ENCODE measurements around the gene ZNF81.

DNA sequence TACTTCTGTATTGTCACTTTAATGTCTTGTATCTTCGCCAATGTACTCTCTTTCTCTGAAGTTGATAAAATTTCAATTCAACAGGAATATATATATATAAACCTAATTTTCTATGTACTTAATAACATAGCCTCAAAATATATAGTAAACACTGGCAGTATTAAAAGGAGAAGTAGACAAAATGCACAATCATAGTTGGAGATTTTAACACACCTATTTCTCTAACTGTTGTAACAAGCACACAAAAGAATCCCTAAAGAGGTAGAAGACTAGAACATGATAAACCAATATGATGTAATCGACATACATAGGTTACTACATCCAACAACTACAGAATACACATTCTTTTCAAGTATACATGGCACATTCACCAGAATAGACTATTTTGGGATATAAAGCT, 65.5 kb downstream of the ZNF81 start:
- TF ChIP-seq, protein P1, sequence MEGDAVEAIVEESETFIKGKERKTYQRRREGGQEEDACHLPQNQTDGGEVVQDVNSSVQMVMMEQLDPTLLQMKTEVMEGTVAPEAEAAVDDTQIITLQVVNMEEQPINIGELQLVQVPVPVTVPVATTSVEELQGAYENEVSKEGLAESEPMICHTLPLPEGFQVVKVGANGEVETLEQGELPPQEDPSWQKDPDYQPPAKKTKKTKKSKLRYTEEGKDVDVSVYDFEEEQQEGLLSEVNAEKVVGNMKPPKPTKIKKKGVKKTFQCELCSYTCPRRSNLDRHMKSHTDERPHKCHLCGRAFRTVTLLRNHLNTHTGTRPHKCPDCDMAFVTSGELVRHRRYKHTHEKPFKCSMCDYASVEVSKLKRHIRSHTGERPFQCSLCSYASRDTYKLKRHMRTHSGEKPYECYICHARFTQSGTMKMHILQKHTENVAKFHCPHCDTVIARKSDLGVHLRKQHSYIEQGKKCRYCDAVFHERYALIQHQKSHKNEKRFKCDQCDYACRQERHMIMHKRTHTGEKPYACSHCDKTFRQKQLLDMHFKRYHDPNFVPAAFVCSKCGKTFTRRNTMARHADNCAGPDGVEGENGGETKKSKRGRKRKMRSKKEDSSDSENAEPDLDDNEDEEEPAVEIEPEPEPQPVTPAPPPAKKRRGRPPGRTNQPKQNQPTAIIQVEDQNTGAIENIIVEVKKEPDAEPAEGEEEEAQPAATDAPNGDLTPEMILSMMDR (IDR thresholded peaks at IDR 0.05): no peak
- TF ChIP-seq CBX2 (IDR thresholded peaks at IDR 0.05; ENCODE audit: borderline replicate concordance, low read depth) (no peak), RFX5 (IDR thresholded peaks at IDR 0.05) (no peak), SREBF2 (IDR thresholded peaks at IDR 0.05) (no peak), EHF (CRISPR knock-in tag; IDR thresholded peaks at IDR 0.05) (no peak), POLR2AphosphoS2 (conservative IDR thresholded peaks at IDR 0.05; ENCODE audit: low read length) (no peak), CEBPB (IDR thresholded peaks at IDR 0.05) (no peak), POLR2A (IDR thresholded peaks at IDR 0.05; ENCODE audit: low read length) (no peak), BHLHE40 (IDR thresholded peaks at IDR 0.05; ENCODE audit: low read depth, low read length) (no peak), JUN (IDR thresholded peaks at IDR 0.05) (no peak)
- TF ChIP-seq, protein P2, sequence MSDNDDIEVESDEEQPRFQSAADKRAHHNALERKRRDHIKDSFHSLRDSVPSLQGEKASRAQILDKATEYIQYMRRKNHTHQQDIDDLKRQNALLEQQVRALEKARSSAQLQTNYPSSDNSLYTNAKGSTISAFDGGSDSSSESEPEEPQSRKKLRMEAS (IDR thresholded peaks at IDR 0.05): no peak
- TF ChIP-seq, protein P3, sequence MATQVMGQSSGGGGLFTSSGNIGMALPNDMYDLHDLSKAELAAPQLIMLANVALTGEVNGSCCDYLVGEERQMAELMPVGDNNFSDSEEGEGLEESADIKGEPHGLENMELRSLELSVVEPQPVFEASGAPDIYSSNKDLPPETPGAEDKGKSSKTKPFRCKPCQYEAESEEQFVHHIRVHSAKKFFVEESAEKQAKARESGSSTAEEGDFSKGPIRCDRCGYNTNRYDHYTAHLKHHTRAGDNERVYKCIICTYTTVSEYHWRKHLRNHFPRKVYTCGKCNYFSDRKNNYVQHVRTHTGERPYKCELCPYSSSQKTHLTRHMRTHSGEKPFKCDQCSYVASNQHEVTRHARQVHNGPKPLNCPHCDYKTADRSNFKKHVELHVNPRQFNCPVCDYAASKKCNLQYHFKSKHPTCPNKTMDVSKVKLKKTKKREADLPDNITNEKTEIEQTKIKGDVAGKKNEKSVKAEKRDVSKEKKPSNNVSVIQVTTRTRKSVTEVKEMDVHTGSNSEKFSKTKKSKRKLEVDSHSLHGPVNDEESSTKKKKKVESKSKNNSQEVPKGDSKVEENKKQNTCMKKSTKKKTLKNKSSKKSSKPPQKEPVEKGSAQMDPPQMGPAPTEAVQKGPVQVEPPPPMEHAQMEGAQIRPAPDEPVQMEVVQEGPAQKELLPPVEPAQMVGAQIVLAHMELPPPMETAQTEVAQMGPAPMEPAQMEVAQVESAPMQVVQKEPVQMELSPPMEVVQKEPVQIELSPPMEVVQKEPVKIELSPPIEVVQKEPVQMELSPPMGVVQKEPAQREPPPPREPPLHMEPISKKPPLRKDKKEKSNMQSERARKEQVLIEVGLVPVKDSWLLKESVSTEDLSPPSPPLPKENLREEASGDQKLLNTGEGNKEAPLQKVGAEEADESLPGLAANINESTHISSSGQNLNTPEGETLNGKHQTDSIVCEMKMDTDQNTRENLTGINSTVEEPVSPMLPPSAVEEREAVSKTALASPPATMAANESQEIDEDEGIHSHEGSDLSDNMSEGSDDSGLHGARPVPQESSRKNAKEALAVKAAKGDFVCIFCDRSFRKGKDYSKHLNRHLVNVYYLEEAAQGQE (IDR thresholded peaks at IDR 0.05): no peak
- TF ChIP-seq, protein P4, sequence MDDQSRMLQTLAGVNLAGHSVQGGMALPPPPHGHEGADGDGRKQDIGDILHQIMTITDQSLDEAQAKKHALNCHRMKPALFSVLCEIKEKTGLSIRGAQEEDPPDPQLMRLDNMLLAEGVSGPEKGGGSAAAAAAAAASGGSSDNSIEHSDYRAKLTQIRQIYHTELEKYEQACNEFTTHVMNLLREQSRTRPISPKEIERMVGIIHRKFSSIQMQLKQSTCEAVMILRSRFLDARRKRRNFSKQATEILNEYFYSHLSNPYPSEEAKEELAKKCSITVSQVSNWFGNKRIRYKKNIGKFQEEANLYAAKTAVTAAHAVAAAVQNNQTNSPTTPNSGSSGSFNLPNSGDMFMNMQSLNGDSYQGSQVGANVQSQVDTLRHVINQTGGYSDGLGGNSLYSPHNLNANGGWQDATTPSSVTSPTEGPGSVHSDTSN (IDR thresholded peaks at IDR 0.05): no peak

Measured in A549 (cell line).